Activated CD4-positive, alpha-beta memory T cell treated with anti-CD3 and anti-CD28 coated beads, Interleukin-2, amount 10 ng/mL, durations not matched to agents 7 days and 5 days (primary cell): ENCODE results near the gene MRPL9. TPM values are rescaled to one million over a fixed set of nuclear protein-coding genes. Genes with fewer than 3 reads are reported as not detected.
"Not testable (repeated sequence)": the region's sequence is repeated elsewhere in the genome, so short reads cannot be mapped to it uniquely, and the experiment has no call there.

Source experiments
- CTCF ChIA-PET: fragments of 350-600 bp; sonication (Branson Sonifier 250); formaldehyde crosslinking; loops from one replicate; lab custom pipeline; 2021; ENCODE audit warnings: antibody characterized with exemption, inconsistent platforms; lab: Charles Lee
- POLR2A ChIA-PET: fragments of 350-600 bp; sonication (Branson Sonifier 250); formaldehyde crosslinking; loops from one replicate; lab custom pipeline; 2021; ENCODE audit warnings: antibody characterized with exemption; lab: Charles Lee
- DNase-seq: peaks from one replicate; pipeline ENCODE4 v3.0.0-alpha.2; 2020
- H3K27ac Mint-ChIP-seq: one replicate; pipeline ENCODE4 v1.8.0; 2021; ENCODE audit warnings: mild to moderate bottlenecking, mixed read lengths
- H3K27me3 Mint-ChIP-seq: one replicate; pipeline ENCODE4 v1.8.0; 2021; ENCODE audit warnings: mixed read lengths
- H3K36me3 Mint-ChIP-seq: one replicate; pipeline ENCODE4 v1.8.0; 2021; ENCODE audit warnings: low read depth, mixed read lengths
- H3K4me1 Mint-ChIP-seq: one replicate; pipeline ENCODE4 v1.8.0; 2021; ENCODE audit warnings: mixed read lengths
- H3K4me3 Mint-ChIP-seq: one replicate; pipeline ENCODE4 v1.8.0; 2021; ENCODE audit warnings: mild to moderate bottlenecking, mixed read lengths
- H3K9me3 Mint-ChIP-seq: one replicate; pipeline ENCODE4 v1.8.0; 2021; ENCODE audit warnings: mixed read lengths
- total RNA-seq, 2 experiments: library from RNA; stranded (reverse); gene quantifications; one replicate each; pipeline ENCODE4 v1.2.3, GENCODE V29; 2021

Gene MRPL9
- total RNA-seq, 2 experiments from 2014 or later, result 97.9 to 98.9 TPM

- ChIA-PET POLR2A (interaction anchor here (0.5 to 2.1 kb wide), 4 partner anchors 9 to 125 kb away, joined by 3 to 7 read pairs (median 4); no protein-coding TSS in a partner anchor), CTCF (no interaction called here)
- Mint-ChIP-seq H3K9me3 (no peaks in the 10 kb centered on the region), H3K4me1 (peaks cover 13% of the 10 kb centered on the region), H3K27ac (no peak overlapping the region), H3K36me3 (peaks cover under 1% of the 10 kb centered on the region), H3K4me3 (no peak overlapping the region), H3K27me3 (peaks cover 13% of the 10 kb centered on the region)
- DNase-seq, result no peak
These were observed 38.5 kb upstream of the MRPL9 start for GRCh38 chr1:151801846-151802245.

- H3K4me1 Mint-ChIP-seq, result peaks cover 16% of the 10 kb centered on the region
These were observed 38.1 kb upstream of the MRPL9 start for GRCh38 chr1:151801310-151801820.

GRCh38 chr1:151800830-151801229 is 37.5 kb upstream of the MRPL9 start:
- H3K36me3 Mint-ChIP-seq, result peaks cover 4% of the 10 kb centered on the region
- H3K4me1 Mint-ChIP-seq, result peaks cover 16% of the 10 kb centered on the region
- H3K9me3 Mint-ChIP-seq, result no peaks in the 10 kb centered on the region
- ChIA-PET CTCF (interaction anchor here (1.3 kb wide), 1 partner anchor 27 kb away, joined by 4 read pairs; no protein-coding TSS in a partner anchor), POLR2A (interaction anchor here (1.1 to 1.4 kb wide), 3 partner anchors 20 to 39 kb away, joined by 3 read pairs; partner anchors contain the start of gene C2CD4D)
- no peak for DNase-seq
- H3K4me3 Mint-ChIP-seq, result no peak overlapping the region
- H3K27me3 Mint-ChIP-seq, result peaks cover 10% of the 10 kb centered on the region
- no peak overlapping the region for H3K27ac Mint-ChIP-seq

More at GRCh38 chr1:151801310-151801820, 38.1 kb upstream of the MRPL9 start:
- Mint-ChIP-seq H3K36me3 (peaks cover 4% of the 10 kb centered on the region), H3K9me3 (no peaks in the 10 kb centered on the region), H3K4me3 (no peak overlapping the region), H3K27ac (no peak overlapping the region), H3K27me3 (peaks cover 12% of the 10 kb centered on the region)
- DNase-seq, result no peak
- CTCF ChIA-PET, result interaction anchor here (1.3 kb wide), 1 partner anchor 27 kb away, joined by 4 read pairs; no protein-coding TSS in a partner anchor
- POLR2A ChIA-PET, result interaction anchor here (0.5 to 1.4 kb wide), 3 partner anchors 35 to 125 kb away, joined by 3 read pairs; partner anchors contain the start of gene C2CD4D

- CTCF ChIA-PET, result interaction anchor here (0.9 to 2.4 kb wide), 2 partner anchors 11 to 35 kb away, joined by 3 to 8 read pairs; no protein-coding TSS in a partner anchor
- no peak overlapping the region for H3K27ac Mint-ChIP-seq
These were observed 36.1 kb upstream of the MRPL9 start for GRCh38 chr1:151799179-151800022.

GRCh38 chr1:151798571-151798970 is 35.3 kb upstream of the MRPL9 start:
- H3K4me3 Mint-ChIP-seq, result no peak overlapping the region
- no peak for DNase-seq
- H3K4me1 Mint-ChIP-seq, result peaks cover 16% of the 10 kb centered on the region
- CTCF ChIA-PET, result interaction anchor here (0.9 to 2.4 kb wide), 2 partner anchors 10 to 36 kb away, joined by 3 to 8 read pairs; no protein-coding TSS in a partner anchor
- H3K36me3 Mint-ChIP-seq, result peaks cover 4% of the 10 kb centered on the region
- POLR2A ChIA-PET, result interaction anchor here (1.1 to 2.1 kb wide), 2 partner anchors 12 to 36 kb away, joined by 4 to 9 read pairs; partner anchors contain the start of gene MRPL9
- no peak overlapping the region for H3K27ac Mint-ChIP-seq
- no peaks in the 10 kb centered on the region for H3K9me3 Mint-ChIP-seq
- peaks cover 10% of the 10 kb centered on the region for H3K27me3 Mint-ChIP-seq

More at GRCh38 chr1:151799179-151800022, 36.1 kb upstream of the MRPL9 start:
- Mint-ChIP-seq H3K9me3 (no peaks in the 10 kb centered on the region), H3K36me3 (peaks cover 4% of the 10 kb centered on the region), H3K27me3 (peaks cover 10% of the 10 kb centered on the region), H3K4me3 (no peak overlapping the region), H3K4me1 (peaks cover 16% of the 10 kb centered on the region)
- POLR2A ChIA-PET, result interaction anchor here (1.0 to 2.1 kb wide), 5 partner anchors 9 to 40 kb away, joined by 3 to 9 read pairs (median 4); partner anchors contain the start of genes C2CD4D, MRPL9 and TDRKH
- DNase-seq, result no peak

GRCh38 chr1:151790940-151791651 is 27.8 kb upstream of the MRPL9 start:
- Mint-ChIP-seq H3K36me3 (no peaks in the 10 kb centered on the region), H3K4me3 (peak overlapping the region; percentile 88), H3K9me3 (no peaks in the 10 kb centered on the region), H3K27ac (peak overlapping the region; percentile 66), H3K4me1 (peaks cover 28% of the 10 kb centered on the region), H3K27me3 (no peaks in the 10 kb centered on the region)
- no peak for DNase-seq
- ChIA-PET CTCF (interaction anchor here (0.8 to 1.5 kb wide), 3 partner anchors 11 to 39 kb away, joined by 3 to 4 read pairs (median 4); no protein-coding TSS in a partner anchor), POLR2A (interaction anchor here (1.0 to 2.9 kb wide), 9 partner anchors 8 to 390 kb away, joined by 3 to 30 read pairs (median 6); partner anchors contain the start of genes C2CD4D, MRPL9 and RORC)

GRCh38 chr1:151790071-151790939 is 27.0 kb upstream of the MRPL9 start, which contains the start of gene TDRKH:
TSS of gene TDRKH (minus strand) at chr1:151790500. CDS start at chr1:151783022, 7,478 bp downstream.
- peak within 1 kb of the TSS; percentile 88 for H3K4me3 Mint-ChIP-seq
- H3K36me3 Mint-ChIP-seq, result no peaks in the 10 kb centered on the region
- H3K27me3 Mint-ChIP-seq, result no peaks in the 10 kb centered on the region
- ChIA-PET POLR2A (interaction anchor here (1.0 to 2.9 kb wide), 16 partner anchors 9 to 392 kb away, joined by 3 to 30 read pairs (median 5); partner anchors contain the start of genes C2CD4D, MRPL9, POGZ and RORC), CTCF (interaction anchor here (0.6 to 2.8 kb wide), 14 partner anchors 8 to 196 kb away, joined by 3 to 18 read pairs (median 4); no protein-coding TSS in a partner anchor)
- DNase-seq, result peak; percentile 99
- no peaks in the 10 kb centered on the region for H3K9me3 Mint-ChIP-seq
- peak within 1 kb of the TSS; percentile 66 for H3K27ac Mint-ChIP-seq
- peaks cover 28% of the 10 kb centered on the region for H3K4me1 Mint-ChIP-seq

GRCh38 chr1:151787689-151788088 is 24.4 kb upstream of the MRPL9 start:
- no peak overlapping the region for H3K4me3 Mint-ChIP-seq
- DNase-seq, result no peak
- no peaks in the 10 kb centered on the region for H3K36me3 Mint-ChIP-seq
- H3K27ac Mint-ChIP-seq, result no peak overlapping the region
- peaks cover 28% of the 10 kb centered on the region for H3K4me1 Mint-ChIP-seq
- POLR2A ChIA-PET, result interaction anchor here (2.3 kb wide), 1 partner anchor 25 kb away, joined by 6 read pairs; the partner anchor contains the start of gene MRPL9
- H3K27me3 Mint-ChIP-seq, result no peaks in the 10 kb centered on the region
- CTCF ChIA-PET, result interaction anchor here (0.7 to 2.8 kb wide), 5 partner anchors 10 to 212 kb away, joined by 3 to 8 read pairs (median 3); no protein-coding TSS in a partner anchor
- no peaks in the 10 kb centered on the region for H3K9me3 Mint-ChIP-seq

- ChIA-PET CTCF (no interaction called here), POLR2A (no interaction called here)
- H3K27ac Mint-ChIP-seq, result no peak overlapping the region
- H3K36me3 Mint-ChIP-seq, result peaks cover 10% of the 10 kb centered on the region
- DNase-seq, result no peak
- H3K9me3 Mint-ChIP-seq, result no peaks in the 10 kb centered on the region
- H3K4me1 Mint-ChIP-seq, result peaks cover 2% of the 10 kb centered on the region
- H3K4me3 Mint-ChIP-seq, result no peak overlapping the region
- H3K27me3 Mint-ChIP-seq, result no peaks in the 10 kb centered on the region
These were observed 20.5 kb upstream of the MRPL9 start for GRCh38 chr1:151783796-151784195.

GRCh38 chr1:151782741-151783140 is 19.4 kb upstream of the MRPL9 start:
- DNase-seq, result no peak
- ChIA-PET CTCF (no interaction called here), POLR2A (no interaction called here)
- no peak overlapping the region for H3K4me3 Mint-ChIP-seq
- H3K4me1 Mint-ChIP-seq, result no peaks in the 10 kb centered on the region
- no peaks in the 10 kb centered on the region for H3K27me3 Mint-ChIP-seq
- H3K36me3 Mint-ChIP-seq, result peaks cover 18% of the 10 kb centered on the region
- H3K27ac Mint-ChIP-seq, result no peak overlapping the region
- H3K9me3 Mint-ChIP-seq, result no peaks in the 10 kb centered on the region

- DNase-seq, H3K9me3 Mint-ChIP-seq, H3K4me3 Mint-ChIP-seq, H3K27ac Mint-ChIP-seq, CTCF ChIA-PET, H3K27me3 Mint-ChIP-seq, H3K4me1 Mint-ChIP-seq, POLR2A ChIA-PET: not testable (repeated sequence)
- H3K36me3 Mint-ChIP-seq, result peaks cover 19% of the 10 kb centered on the region
These were observed 18.7 kb upstream of the MRPL9 start for GRCh38 chr1:151782026-151782425.
